NCI-H748 treated with DMSO at 0.1 percent for 48 hours (cell line): ENCODE results near the gene IL18.
A peak's percentile ranks its signal among the peaks of the same experiment; 100 is the strongest.
"Not testable (repeated sequence)": the region's sequence is repeated elsewhere in the genome, so short reads cannot be mapped to it uniquely, and the experiment has no call there.

ENCODE experiments used
- DNase-seq: peaks from one replicate; lab custom pipeline; 2025; lab: John Stamatoyannopoulos, UW

The IL18 gene

GRCh38 chr11:112121981-112122615 is 41.8 kb downstream of the IL18 start:
- no peak for DNase-seq

- no peak for DNase-seq
Measured at GRCh38 chr11:112118176-112118575, 45.7 kb downstream of the IL18 start.

- DNase-seq: no peak
Measured at GRCh38 chr11:112115386-112115785, 48.5 kb downstream of the IL18 start.

- no peak for DNase-seq
Measured at GRCh38 chr11:112114460-112114859, 49.4 kb downstream of the IL18 start.

- peak; percentile 14 for DNase-seq
Measured at GRCh38 chr11:112113539-112114457, 50.1 kb downstream of the IL18 start.

- DNase-seq: no peak
Measured at GRCh38 chr11:112106070-112106469, 57.8 kb downstream of the IL18 start.

- DNase-seq: no peak
Measured at GRCh38 chr11:112103446-112103845, 60.4 kb downstream of the IL18 start.

- no peak for DNase-seq
Measured at GRCh38 chr11:112100462-112100861, 63.4 kb downstream of the IL18 start.

- no peak for DNase-seq
Measured at GRCh38 chr11:112097734-112098528, 66.0 kb downstream of the IL18 start.

- DNase-seq: no peak
Measured at GRCh38 chr11:112096194-112096593, 67.7 kb downstream of the IL18 start.

- DNase-seq: not testable (repeated sequence)
Measured at GRCh38 chr11:112095302-112095701, 68.6 kb downstream of the IL18 start.
